SK-N-SH treated with all-trans-retinoic acid at 6 μM for 48 hours (cell line): Measurements from ENCODE around the gene UCHL5.
A peak's percentile ranks its signal among the peaks of the same experiment; 100 is the strongest.

Experiments
- ATAC-seq: fragments of 200-7000 bp; cut with Tn5 transposase; 3 replicates; pipeline ENCODE4 v1.9.1; 2020; ENCODE audit warnings: mild to moderate bottlenecking, moderate library complexity
- ARNTL ChIP-seq: fragments of 450-650 bp; formaldehyde crosslinking; IDR thresholded peaks from 2 replicates; pipeline ENCODE4 v1.5.0; 2020; ENCODE audit warnings: low read depth, mild to moderate bottlenecking, moderate library complexity, borderline replicate concordance
- CSDC2 ChIP-seq: fragments of 250-450 bp; sonication (Bioruptor Pico); IDR thresholded peaks from 2 replicates; pipeline ENCODE4 v1.5.0; 2020; ENCODE audit warnings: mild to moderate bottlenecking, moderate library complexity
- ESRRG ChIP-seq: fragments of 250-450 bp; sonication (Bioruptor Pico); IDR thresholded peaks from 2 replicates; pipeline ENCODE4 v1.6.1; 2021; ENCODE audit warnings: mild to moderate bottlenecking
- GLIS3 ChIP-seq: fragments of 250-450 bp; sonication (Bioruptor Pico); IDR thresholded peaks from 2 replicates; pipeline ENCODE4 v1.5.0; 2020; ENCODE audit warnings: mild to moderate bottlenecking, moderate library complexity
- ISL1 ChIP-seq: fragments of 250-450 bp; sonication (Bioruptor Pico); IDR thresholded peaks from 2 replicates; pipeline ENCODE4 v2.1.2; 2022; ENCODE audit warnings: mild to moderate bottlenecking, moderate library complexity
- OSR1 ChIP-seq: fragments of 250-450 bp; sonication (Bioruptor Pico); IDR thresholded peaks from 2 replicates; pipeline ENCODE4 v1.8.0; 2022; ENCODE audit warnings: moderate library complexity, mild to moderate bottlenecking, inconsistent platforms
- PATZ1 ChIP-seq: fragments of 250-450 bp; sonication (Bioruptor Pico); IDR thresholded peaks from 2 replicates; pipeline ENCODE4 v1.8.0; 2020; ENCODE audit warnings: mild to moderate bottlenecking, moderate library complexity, borderline replicate concordance
- POU6F1 ChIP-seq: fragments of 250-450 bp; sonication (Bioruptor Pico); IDR thresholded peaks from 2 replicates; pipeline ENCODE4 v1.8.0; 2021; ENCODE audit warnings: low read depth, mild to moderate bottlenecking, moderate library complexity, borderline replicate concordance
- PPARA ChIP-seq: fragments of 250-450 bp; sonication (Bioruptor Pico); IDR thresholded peaks from 2 replicates; pipeline ENCODE4 v1.5.0; 2020; ENCODE audit warnings: mild to moderate bottlenecking, borderline replicate concordance
- RARB ChIP-seq: fragments of 250-450 bp; sonication (Bioruptor Pico); IDR thresholded peaks from 2 replicates; pipeline ENCODE4 v1.8.0; 2021; ENCODE audit warnings: mild to moderate bottlenecking, moderate library complexity
- TCF4 ChIP-seq: fragments of 250-450 bp; sonication (Bioruptor Pico); IDR thresholded peaks from 2 replicates; pipeline ENCODE4 v1.8.0; 2021; ENCODE audit warnings: mild to moderate bottlenecking, moderate library complexity, borderline replicate concordance
- TOX ChIP-seq: fragments of 250-450 bp; sonication (Bioruptor Pico); IDR thresholded peaks from 2 replicates; pipeline ENCODE4 v1.8.0; 2021; ENCODE audit warnings: mild to moderate bottlenecking, moderate library complexity, borderline replicate concordance
- ZFP3 ChIP-seq: fragments of 250-450 bp; sonication (Bioruptor Pico); IDR thresholded peaks from 2 replicates; pipeline ENCODE4 v1.5.0; 2020; ENCODE audit warnings: mild to moderate bottlenecking, moderate library complexity
- TF ChIP-seq, protein P1 (sequence below): fragments of 250-450 bp; sonication (Bioruptor Pico); IDR thresholded peaks from 2 replicates; pipeline ENCODE4 v1.5.0; 2020; ENCODE audit warnings: mild to moderate bottlenecking, moderate library complexity
- TF ChIP-seq, protein P2 (sequence below): fragments of 250-450 bp; sonication (Bioruptor Pico); IDR thresholded peaks from 2 replicates; pipeline ENCODE4 v1.5.1; 2021; ENCODE audit warnings: mild to moderate bottlenecking, moderate library complexity

The UCHL5 gene

DNA sequence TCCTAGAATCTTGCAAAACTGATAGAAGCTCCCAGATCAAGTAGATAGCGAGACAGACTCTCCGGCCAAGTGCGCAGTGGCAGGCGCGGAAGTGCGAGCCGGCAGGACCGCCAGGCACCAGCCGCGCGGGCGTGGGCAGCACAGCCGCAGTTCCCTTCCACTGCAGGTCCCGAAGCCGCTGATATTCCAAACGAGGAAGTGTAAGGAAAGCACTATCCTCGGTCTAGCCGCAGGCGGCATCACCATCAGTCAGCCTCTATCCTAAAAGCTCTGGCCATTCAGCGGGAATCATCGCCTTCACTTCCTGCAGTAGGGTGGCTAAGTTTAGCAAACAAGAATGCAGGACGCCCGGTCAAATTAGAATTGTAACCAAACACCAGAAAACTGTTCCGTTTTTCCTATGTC is 45.3 kb upstream of the UCHL5 start:
- ATAC-seq, result peak; percentile 65
- TF ChIP-seq RARB (CRISPR knock-in tag), result no peak
- TF ChIP-seq ZFP3 (CRISPR knock-in tag), result no peak
- no peak for TF ChIP-seq POU6F1 (CRISPR knock-in tag)
- TF ChIP-seq ARNTL, result no peak
- no peak for TF ChIP-seq TCF4 (CRISPR knock-in tag)
- TF ChIP-seq, protein P1, sequence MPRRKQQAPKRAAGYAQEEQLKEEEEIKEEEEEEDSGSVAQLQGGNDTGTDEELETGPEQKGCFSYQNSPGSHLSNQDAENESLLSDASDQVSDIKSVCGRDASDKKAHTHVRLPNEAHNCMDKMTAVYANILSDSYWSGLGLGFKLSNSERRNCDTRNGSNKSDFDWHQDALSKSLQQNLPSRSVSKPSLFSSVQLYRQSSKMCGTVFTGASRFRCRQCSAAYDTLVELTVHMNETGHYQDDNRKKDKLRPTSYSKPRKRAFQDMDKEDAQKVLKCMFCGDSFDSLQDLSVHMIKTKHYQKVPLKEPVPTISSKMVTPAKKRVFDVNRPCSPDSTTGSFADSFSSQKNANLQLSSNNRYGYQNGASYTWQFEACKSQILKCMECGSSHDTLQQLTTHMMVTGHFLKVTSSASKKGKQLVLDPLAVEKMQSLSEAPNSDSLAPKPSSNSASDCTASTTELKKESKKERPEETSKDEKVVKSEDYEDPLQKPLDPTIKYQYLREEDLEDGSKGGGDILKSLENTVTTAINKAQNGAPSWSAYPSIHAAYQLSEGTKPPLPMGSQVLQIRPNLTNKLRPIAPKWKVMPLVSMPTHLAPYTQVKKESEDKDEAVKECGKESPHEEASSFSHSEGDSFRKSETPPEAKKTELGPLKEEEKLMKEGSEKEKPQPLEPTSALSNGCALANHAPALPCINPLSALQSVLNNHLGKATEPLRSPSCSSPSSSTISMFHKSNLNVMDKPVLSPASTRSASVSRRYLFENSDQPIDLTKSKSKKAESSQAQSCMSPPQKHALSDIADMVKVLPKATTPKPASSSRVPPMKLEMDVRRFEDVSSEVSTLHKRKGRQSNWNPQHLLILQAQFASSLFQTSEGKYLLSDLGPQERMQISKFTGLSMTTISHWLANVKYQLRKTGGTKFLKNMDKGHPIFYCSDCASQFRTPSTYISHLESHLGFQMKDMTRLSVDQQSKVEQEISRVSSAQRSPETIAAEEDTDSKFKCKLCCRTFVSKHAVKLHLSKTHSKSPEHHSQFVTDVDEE, result no peak
- TF ChIP-seq, all 23 proteins: peak for 0

- TF ChIP-seq ISL1 (CRISPR knock-in tag) (no peak), OSR1 (no peak), GLIS3 (no peak), RARB (CRISPR knock-in tag) (no peak), PPARA (CRISPR knock-in tag) (no peak), PATZ1 (no peak), ARNTL (no peak)
- TF ChIP-seq, protein P1, result no peak
- TF ChIP-seq, protein P2, sequence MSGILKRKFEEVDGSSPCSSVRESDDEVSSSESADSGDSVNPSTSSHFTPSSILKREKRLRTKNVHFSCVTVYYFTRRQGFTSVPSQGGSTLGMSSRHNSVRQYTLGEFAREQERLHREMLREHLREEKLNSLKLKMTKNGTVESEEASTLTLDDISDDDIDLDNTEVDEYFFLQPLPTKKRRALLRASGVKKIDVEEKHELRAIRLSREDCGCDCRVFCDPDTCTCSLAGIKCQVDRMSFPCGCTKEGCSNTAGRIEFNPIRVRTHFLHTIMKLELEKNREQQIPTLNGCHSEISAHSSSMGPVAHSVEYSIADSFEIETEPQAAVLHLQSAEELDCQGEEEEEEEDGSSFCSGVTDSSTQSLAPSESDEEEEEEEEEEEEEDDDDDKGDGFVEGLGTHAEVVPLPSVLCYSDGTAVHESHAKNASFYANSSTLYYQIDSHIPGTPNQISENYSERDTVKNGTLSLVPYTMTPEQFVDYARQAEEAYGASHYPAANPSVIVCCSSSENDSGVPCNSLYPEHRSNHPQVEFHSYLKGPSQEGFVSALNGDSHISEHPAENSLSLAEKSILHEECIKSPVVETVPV (CRISPR knock-in tag), result no peak
- TF ChIP-seq, all 23 proteins: peak for 0
- no peak for ATAC-seq
Observed at GRCh38 chr1:193103759-193104501, 44.8 kb upstream of the UCHL5 start.

DNA sequence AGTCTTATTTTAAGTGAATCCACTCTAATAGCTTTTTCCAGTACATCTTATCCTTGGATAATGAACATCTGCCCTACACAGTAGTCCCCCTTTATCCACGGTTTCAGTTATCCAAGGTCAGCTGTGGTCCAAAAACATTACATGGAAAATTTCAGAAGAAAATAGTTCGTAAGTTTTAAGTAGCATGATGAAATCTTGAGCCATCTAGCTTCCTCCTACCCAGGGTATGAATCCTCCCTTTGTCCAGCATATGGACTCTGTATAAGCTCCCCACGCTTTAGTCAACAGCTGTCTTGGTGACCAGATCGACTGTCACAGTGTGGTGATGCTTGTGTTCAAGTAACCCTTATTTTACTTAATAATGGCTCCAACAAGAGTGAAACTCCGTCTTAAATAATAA is 43.5 kb upstream of the UCHL5 start:
- TF ChIP-seq TOX, result no peak
- no peak for TF ChIP-seq PPARA (CRISPR knock-in tag)
- TF ChIP-seq ARNTL, result no peak
- TF ChIP-seq GLIS3, result no peak
- ATAC-seq, result no peak

- ATAC-seq, result no peak
- no peak for TF ChIP-seq CSDC2 (CRISPR knock-in tag)
- TF ChIP-seq ESRRG (CRISPR knock-in tag), result no peak
- TF ChIP-seq POU6F1 (CRISPR knock-in tag), result no peak
- TF ChIP-seq, protein P1, result no peak
- TF ChIP-seq, all 23 proteins: peak for 0
Observed at GRCh38 chr1:193094112-193094511, 35.0 kb upstream of the UCHL5 start.
